Nephron progenitor cell (in vitro differentiated cells): ENCODE results near the gene STIM2.

ENCODE experiments used
- DNase-seq: peaks from one replicate; pipeline ENCODE4 v3.0.0; 2021
- H3K27ac Mint-ChIP-seq: 2 replicates; pipeline ENCODE4 v1.8.0; 2021; ENCODE audit warnings: mild to moderate bottlenecking, moderate library complexity, mixed read lengths
- H3K27me3 Mint-ChIP-seq: 2 replicates; pipeline ENCODE4 v1.8.0; 2021; ENCODE audit warnings: mild to moderate bottlenecking, low read depth, mixed read lengths; ENCODE audit not compliant: poor library complexity
- H3K36me3 Mint-ChIP-seq: 2 replicates; pipeline ENCODE4 v1.8.0; 2021; ENCODE audit warnings: low read depth, mixed read lengths
- H3K4me1 Mint-ChIP-seq: 2 replicates; pipeline ENCODE4 v1.8.0; 2021; ENCODE audit warnings: mixed read lengths
- H3K4me3 Mint-ChIP-seq: 2 replicates; pipeline ENCODE4 v1.8.0; 2021; ENCODE audit warnings: mild to moderate bottlenecking, moderate library complexity, mixed read lengths
- H3K9me3 Mint-ChIP-seq: 2 replicates; pipeline ENCODE4 v1.8.0; 2021; ENCODE audit warnings: mild to moderate bottlenecking, moderate library complexity, mixed read lengths
- TF ChIP-seq, protein P1 (sequence below): fragments of 200-600 bp; sonication (generic); IDR thresholded peaks from 2 replicates; pipeline ENCODE4 v1.5.0; 2021; ENCODE audit warnings: antibody characterized with exemption

The STIM2 gene

DNA sequence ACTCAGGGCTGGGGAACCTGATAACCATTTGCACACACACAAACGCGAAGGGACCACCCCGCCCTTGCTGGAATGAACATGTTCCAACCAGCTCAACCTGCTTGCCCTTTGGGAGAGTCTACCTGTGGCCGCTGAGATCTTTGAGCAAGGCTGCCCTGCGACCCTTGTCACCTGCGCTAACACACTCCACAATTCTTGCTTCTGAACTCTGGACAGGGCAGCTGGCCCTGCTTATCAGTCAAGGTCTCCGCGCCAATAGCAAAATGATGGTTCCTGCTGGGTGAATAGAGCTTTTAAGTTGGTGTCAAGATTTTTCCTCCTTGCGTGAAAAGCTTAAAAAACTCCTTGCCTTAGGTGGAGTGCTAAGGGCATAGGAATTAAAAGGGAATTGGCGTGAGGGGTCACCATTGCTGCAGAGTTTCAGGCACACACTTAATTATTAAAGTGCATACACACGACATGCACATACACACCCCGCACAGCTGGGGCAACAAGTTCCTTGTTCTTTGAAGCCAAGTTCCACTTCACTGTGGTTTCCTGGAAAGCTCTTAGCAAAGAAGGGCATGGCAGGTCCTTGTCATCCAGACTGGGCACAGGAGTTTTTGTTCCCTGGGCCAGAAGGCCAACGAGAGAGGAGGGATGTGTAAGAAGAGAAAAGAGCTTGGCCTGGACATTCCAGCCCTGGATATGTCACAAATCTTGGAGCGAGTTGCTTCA is 207.7 kb downstream of the STIM2 start:
- Mint-ChIP-seq H3K4me1 (no peaks in the 10 kb centered on the region), H3K27me3 (no peaks in the 10 kb centered on the region), H3K9me3 (peaks cover 6% of the 10 kb centered on the region), H3K4me3 (no peak overlapping the region), H3K27ac (no peak overlapping the region), H3K36me3 (no peaks in the 10 kb centered on the region)
- no peak for DNase-seq
- TF ChIP-seq, protein P1, sequence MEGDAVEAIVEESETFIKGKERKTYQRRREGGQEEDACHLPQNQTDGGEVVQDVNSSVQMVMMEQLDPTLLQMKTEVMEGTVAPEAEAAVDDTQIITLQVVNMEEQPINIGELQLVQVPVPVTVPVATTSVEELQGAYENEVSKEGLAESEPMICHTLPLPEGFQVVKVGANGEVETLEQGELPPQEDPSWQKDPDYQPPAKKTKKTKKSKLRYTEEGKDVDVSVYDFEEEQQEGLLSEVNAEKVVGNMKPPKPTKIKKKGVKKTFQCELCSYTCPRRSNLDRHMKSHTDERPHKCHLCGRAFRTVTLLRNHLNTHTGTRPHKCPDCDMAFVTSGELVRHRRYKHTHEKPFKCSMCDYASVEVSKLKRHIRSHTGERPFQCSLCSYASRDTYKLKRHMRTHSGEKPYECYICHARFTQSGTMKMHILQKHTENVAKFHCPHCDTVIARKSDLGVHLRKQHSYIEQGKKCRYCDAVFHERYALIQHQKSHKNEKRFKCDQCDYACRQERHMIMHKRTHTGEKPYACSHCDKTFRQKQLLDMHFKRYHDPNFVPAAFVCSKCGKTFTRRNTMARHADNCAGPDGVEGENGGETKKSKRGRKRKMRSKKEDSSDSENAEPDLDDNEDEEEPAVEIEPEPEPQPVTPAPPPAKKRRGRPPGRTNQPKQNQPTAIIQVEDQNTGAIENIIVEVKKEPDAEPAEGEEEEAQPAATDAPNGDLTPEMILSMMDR: no peak
